HG03457 (cell line): ENCODE data around the gene OXA1L.
"Not testable (repeated sequence)": the region's sequence is repeated elsewhere in the genome, so short reads cannot be mapped to it uniquely, and the experiment has no call there.

Source experiments
- ATAC-seq: cut with Tn5 transposase; IDR thresholded peaks from one replicate; pipeline ENCODE4 v1.9.1; 2021; ENCODE audit warnings: moderate number of reproducible peaks; ENCODE audit not compliant: unreplicated experiment

OXA1L gene

GRCh38 chr14:22797017-22797917, 30.8 kb downstream of the OXA1L start:
- ATAC-seq = no peak

GRCh38 chr14:22798528-22798927, 32.0 kb downstream of the OXA1L start:
- no peak for ATAC-seq

GRCh38 chr14:22800346-22800745, 33.9 kb downstream of the OXA1L start:
- ATAC-seq = no peak

GRCh38 chr14:22801716-22802115, 35.2 kb downstream of the OXA1L start:
- no peak for ATAC-seq

- no peak for ATAC-seq
Observed at GRCh38 chr14:22802860-22803686, 36.6 kb downstream of the OXA1L start.

- no peak for ATAC-seq
Observed at GRCh38 chr14:22803687-22803974, 37.1 kb downstream of the OXA1L start.

- ATAC-seq = not testable (repeated sequence)
Observed at GRCh38 chr14:22805235-22805634, 38.7 kb downstream of the OXA1L start.

- ATAC-seq = no peak
Observed at GRCh38 chr14:22807432-22808087, 41.1 kb downstream of the OXA1L start.

GRCh38 chr14:22808388-22809209, 42.1 kb downstream of the OXA1L start:
- no peak for ATAC-seq

- ATAC-seq = no peak
Observed at GRCh38 chr14:22811722-22812121, 45.2 kb downstream of the OXA1L start.

GRCh38 chr14:22812744-22813143, 46.3 kb downstream of the OXA1L start:
- ATAC-seq = no peak

- ATAC-seq = no peak
Observed at GRCh38 chr14:22813145-22813544, 46.7 kb downstream of the OXA1L start.

GRCh38 chr14:22814373-22814772, 47.9 kb downstream of the OXA1L start:
- ATAC-seq = no peak

GRCh38 chr14:22814941-22815713, 48.6 kb downstream of the OXA1L start, which contains the start of gene SLC7A7:
Gene SLC7A7, minus strand, starts transcription at chr14:22815435. Its CDS starts 2,037 bp downstream, at chr14:22813398.
- no peak for ATAC-seq

- no peak for ATAC-seq
Observed at GRCh38 chr14:22819151-22819988, 52.9 kb downstream of the OXA1L start.

GRCh38 chr14:22820731-22821130, 54.2 kb downstream of the OXA1L start:
- no peak for ATAC-seq

- no peak for ATAC-seq
Observed at GRCh38 chr14:22821193-22822015, 54.9 kb downstream of the OXA1L start.

- no peak for ATAC-seq
Observed at GRCh38 chr14:22822016-22822570, 55.6 kb downstream of the OXA1L start.
